Natural killer cell (primary cell): ENCODE results near the gene KIRREL3. TPM values are rescaled to one million over a fixed set of nuclear protein-coding genes. Genes with fewer than 3 reads are reported as not detected.

ENCODE experiments used
- ATAC-seq, 3 donors: fragments of 150-1000 bp in 2 of 3; fragments of 200-7000 bp in 1 of 3; cut with Tn5 transposase; 1 replicate in 1 of 3; 2 replicates in 2 of 3; pipeline ENCODE4 v1.10.0; 2021; ENCODE audit warnings: mild to moderate bottlenecking in 2 of 3, moderate library complexity in 2 of 3
- DNase-seq, 2 donors: peaks; one replicate each; pipeline versions ENCODE4 v3.0.0 to v3.0.0-alpha.2; 2013 to 2021; ENCODE audit warnings: mixed read lengths in 1 of 2
- H3K27ac ChIP-seq: one replicate; pipeline ENCODE4 v1.5.1; 2013; ENCODE audit warnings: mild to moderate bottlenecking, low read length
- H3K27me3 ChIP-seq: one replicate; pipeline ENCODE4 v1.6.1; 2013; ENCODE audit warnings: low read length; ENCODE audit not compliant: control insufficient read depth, insufficient read depth
- H3K36me3 ChIP-seq: one replicate; pipeline ENCODE4 v1.6.1; 2013; ENCODE audit warnings: low read length; ENCODE audit not compliant: control insufficient read depth, insufficient read depth
- H3K4me1 ChIP-seq: one replicate; pipeline ENCODE4 v1.6.1; 2013; ENCODE audit warnings: low read length; ENCODE audit not compliant: control insufficient read depth, insufficient read depth
- H3K4me3 ChIP-seq: one replicate; pipeline ENCODE4 v1.5.1; 2013; ENCODE audit warnings: low read length
- H3K9me3 ChIP-seq: one replicate; pipeline ENCODE4 v1.6.1; 2013; ENCODE audit warnings: low read length; ENCODE audit not compliant: control insufficient read depth, insufficient read depth
- H3K27ac Mint-ChIP-seq, 2 donors: one replicate each; pipeline ENCODE4 v1.8.0; 2022; ENCODE audit warnings: mild to moderate bottlenecking in 2 of 2, mixed read lengths in 2 of 2, moderate library complexity in 1 of 2
- H3K27me3 Mint-ChIP-seq, 2 donors: one replicate each; pipeline ENCODE4 v1.8.0; 2022; ENCODE audit warnings: low read depth in 2 of 2, mixed read lengths in 2 of 2
- H3K36me3 Mint-ChIP-seq: one replicate; pipeline ENCODE4 v1.8.0; 2022; ENCODE audit warnings: mixed read lengths
- H3K4me1 Mint-ChIP-seq, 2 donors: one replicate each; pipeline ENCODE4 v1.8.0; 2022; ENCODE audit warnings: mixed read lengths in 2 of 2
- H3K4me3 Mint-ChIP-seq: one replicate; pipeline ENCODE4 v1.8.0; 2022; ENCODE audit warnings: mild to moderate bottlenecking, moderate library complexity, mixed read lengths
- H3K9me3 Mint-ChIP-seq, 2 donors: one replicate each; pipeline ENCODE4 v1.8.0; 2022; ENCODE audit warnings: mixed read lengths in 2 of 2
- CTCF ChIP-seq: fragments of 200-600 bp; IDR thresholded peaks from one replicate; pipeline ENCODE4 v1.8.0; 2022; ENCODE audit warnings: antibody characterized with exemption
- WGBS: methylation state at CpG from one replicate; pipeline ENCODE4 v1.1.7; 2013; ENCODE audit warnings: missing lambda C conversion rate; ENCODE audit not compliant: insufficient coverage; 5-methylcytosine and 5-hydroxymethylcytosine counted together
- intact Hi-C: fragments of 100-400 bp; cut with micrococcal nuclease; formaldehyde crosslinking; loops from one replicate; pipeline ENCODE4 v1.14.2; 2022
- total RNA-seq, 4 donors: library from RNA; stranded (reverse); fragments of 120-200 nt in 1 of 4; gene quantifications; one replicate each; pipeline versions ENCODE4 v1.2.3 to v1.2.4, GENCODE V29; 2013 to 2022

Gene KIRREL3
- total RNA-seq, 3 donors from 2014 or later (not counting 1 experiment from before 2014, with no cell fraction given) = not detected

GRCh38 chr11:126514061-126514693 lies 486.4 kb downstream of the KIRREL3 start:
- no peak for ATAC-seq
- H3K27me3 Mint-ChIP-seq = peaks cover 10 to 15% of the 10 kb centered on the region in 2 donors
- intact Hi-C loops = no loop called here

GRCh38 chr11:126512741-126513715 lies 487.5 kb downstream of the KIRREL3 start:
- Mint-ChIP-seq H3K4me3 (no peak overlapping the region), H3K27ac (no peak overlapping the region), H3K36me3 (no peaks in the 10 kb centered on the region), H3K9me3 (no peaks in the 10 kb centered on the region), H3K4me1 (no peaks in the 10 kb centered on the region), H3K27me3 (peaks cover 10 to 17% of the 10 kb centered on the region in 2 donors)
- Histone ChIP-seq H3K27ac (no peak overlapping the region), H3K36me3 (no peaks in the 10 kb centered on the region), H3K4me3 (no peak overlapping the region), H3K9me3 (no peaks in the 10 kb centered on the region), H3K4me1 (no peaks in the 10 kb centered on the region), H3K27me3 (no peaks in the 10 kb centered on the region)
- 73% methylated on average over 10 of the region's 11 CpGs for WGBS
- intact Hi-C loops = no loop called here
- DNase-seq (no peak), ATAC-seq (no peak)
- no peak for TF ChIP-seq CTCF

More at GRCh38 chr11:126514061-126514693, 486.4 kb downstream of the KIRREL3 start:
- Mint-ChIP-seq H3K4me3 (no peak overlapping the region), H3K9me3 (no peaks in the 10 kb centered on the region), H3K36me3 (no peaks in the 10 kb centered on the region), H3K4me1 (no peaks in the 10 kb centered on the region), H3K27ac (no peak overlapping the region)
- Histone ChIP-seq H3K4me1 (no peaks in the 10 kb centered on the region), H3K36me3 (no peaks in the 10 kb centered on the region), H3K9me3 (no peaks in the 10 kb centered on the region), H3K27ac (no peak overlapping the region), H3K27me3 (no peaks in the 10 kb centered on the region), H3K4me3 (no peak overlapping the region)
- WGBS = 87% methylated on average over 10 of the region's 10 CpGs
- DNase-seq = no peak
- no peak for TF ChIP-seq CTCF

DNA sequence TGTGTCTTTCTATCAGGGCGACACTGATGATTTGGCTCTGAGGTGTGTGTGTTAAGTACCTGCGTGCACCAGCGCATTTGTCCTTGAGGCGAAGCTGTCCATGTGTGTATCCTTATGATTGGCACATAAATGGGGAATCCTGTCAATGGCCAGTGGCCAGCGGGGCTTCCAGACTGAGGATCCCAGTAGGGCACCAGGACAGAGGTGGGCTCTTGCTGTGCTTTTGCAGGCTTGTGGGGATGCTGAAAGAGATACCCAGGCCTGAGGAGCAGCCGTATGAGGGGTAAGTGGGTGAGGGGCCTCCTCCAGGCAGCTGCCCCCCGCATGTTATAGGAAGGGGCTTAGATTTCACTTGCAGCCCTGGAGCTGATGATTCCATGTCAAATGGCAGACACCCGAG lies 488.3 kb downstream of the KIRREL3 start:
- TF ChIP-seq CTCF = no peak
- H3K4me3 ChIP-seq = no peak overlapping the region
- no peaks in the 10 kb centered on the region for H3K9me3 ChIP-seq
- H3K27ac Mint-ChIP-seq = no peak overlapping the region
- ATAC-seq (no peak), DNase-seq (no peak)
- 71% methylated on average over 8 of the region's 8 CpGs for WGBS
- no peak overlapping the region for H3K27ac ChIP-seq
- no peaks in the 10 kb centered on the region for H3K27me3 ChIP-seq
- no peaks in the 10 kb centered on the region for H3K4me1 ChIP-seq
- no peak overlapping the region for H3K4me3 Mint-ChIP-seq
- H3K9me3 Mint-ChIP-seq = no peaks in the 10 kb centered on the region
- H3K27me3 Mint-ChIP-seq = peaks cover 10 to 18% of the 10 kb centered on the region in 2 donors
- H3K36me3 Mint-ChIP-seq = no peaks in the 10 kb centered on the region
- no peaks in the 10 kb centered on the region for H3K36me3 ChIP-seq
- intact Hi-C loops = no loop called here
- no peaks in the 10 kb centered on the region for H3K4me1 Mint-ChIP-seq
